Neural progenitor cell (in vitro differentiated cells): ENCODE data around the gene NINL. TPM values are rescaled to one million over a fixed set of nuclear protein-coding genes. Genes with fewer than 3 reads are reported as not detected.

Experiments
- DNase-seq: peaks from one replicate; pipeline ENCODE4 v3.0.0-alpha.2; 2016; ENCODE audit warnings: low spot score
- H2AFZ ChIP-seq: fragments of 200-600 bp; sonication (generic); replicated peaks from 2 replicates; pipeline ENCODE4 v1.6.1; 2016; ENCODE audit warnings: antibody characterized with exemption
- H3F3A ChIP-seq: fragments of 200-600 bp; sonication (generic); 2 replicates; pipeline ENCODE4 v1.6.1; 2016; ENCODE audit warnings: antibody characterized with exemption, low read depth
- H3K27ac ChIP-seq: fragments of 200-600 bp; sonication (generic); 2 replicates; pipeline ENCODE4 v1.5.1; 2016; ENCODE audit warnings: mild to moderate bottlenecking
- H3K27me3 ChIP-seq: fragments of 200-600 bp; sonication (generic); 2 replicates; pipeline ENCODE4 v1.6.1; 2016; ENCODE audit warnings: mild to moderate bottlenecking, moderate library complexity
- H3K36me3 ChIP-seq: fragments of 200-600 bp; sonication (generic); 2 replicates; pipeline ENCODE4 v1.5.1; 2016
- H3K4me1 ChIP-seq: fragments of 200-600 bp; sonication (generic); 2 replicates; pipeline ENCODE4 v1.6.1; 2016; ENCODE audit warnings: mixed run types
- H3K4me2 ChIP-seq: fragments of 200-600 bp; sonication (generic); 2 replicates; pipeline ENCODE4 v1.6.1; 2016
- H3K4me3 ChIP-seq: fragments of 200-600 bp; sonication (generic); 2 replicates; pipeline ENCODE4 v1.5.1; 2016
- H3K79me2 ChIP-seq: fragments of 200-600 bp; sonication (generic); 2 replicates; pipeline ENCODE4 v1.6.1; 2016; ENCODE audit warnings: low read depth
- H3K9ac ChIP-seq: fragments of 200-600 bp; sonication (generic); 2 replicates; pipeline ENCODE4 v1.6.1; 2016
- H3K9me3 ChIP-seq: fragments of 200-600 bp; sonication (generic); 2 replicates; pipeline ENCODE4 v1.5.1; 2016; ENCODE audit warnings: low read depth
- H4K20me1 ChIP-seq: fragments of 200-600 bp; sonication (generic); 2 replicates; pipeline ENCODE4 v1.6.1; 2016; ENCODE audit warnings: low read depth
- H3K27ac Mint-ChIP-seq: 3 replicates; pipeline ENCODE4 v1.8.0; 2021; ENCODE audit warnings: mixed read lengths
- H3K27me3 Mint-ChIP-seq: 2 replicates; pipeline ENCODE4 v1.8.0; 2022; ENCODE audit warnings: low read depth, mild to moderate bottlenecking, inconsistent platforms, moderate library complexity, mixed read lengths; ENCODE audit not compliant: insufficient read depth
- H3K36me3 Mint-ChIP-seq: 3 replicates; pipeline ENCODE4 v1.8.0; 2021; ENCODE audit warnings: mixed read lengths
- H3K4me1 Mint-ChIP-seq: 3 replicates; pipeline ENCODE4 v1.8.0; 2021; ENCODE audit warnings: mixed read lengths
- H3K4me3 Mint-ChIP-seq: 3 replicates; pipeline ENCODE4 v1.8.0; 2021; ENCODE audit warnings: mild to moderate bottlenecking, moderate library complexity, mixed read lengths
- H3K9me3 Mint-ChIP-seq: 3 replicates; pipeline ENCODE4 v1.8.0; 2020; ENCODE audit warnings: mixed read lengths
- EZH2 ChIP-seq: fragments of 200-600 bp; sonication (generic); IDR thresholded peaks from 2 replicates; pipeline ENCODE4 v1.6.1; 2017; ENCODE audit warnings: antibody characterized with exemption, mild to moderate bottlenecking, moderate library complexity
- EZH2phosphoT487 ChIP-seq: fragments of 200-600 bp; sonication (generic); IDR thresholded peaks from 2 replicates; pipeline ENCODE4 v1.6.1; 2017; ENCODE audit warnings: antibody characterized with exemption
- total RNA-seq: library from RNA; depleted of rRNA; stranded (reverse); fragments of >200 nt; gene quantifications from 2 replicates; pipeline ENCODE4 v1.2.3, GENCODE V29; 2015; ENCODE audit warnings: low replicate concordance
- TF ChIP-seq, protein P1 (sequence below): fragments of 200-600 bp; sonication (generic); IDR thresholded peaks from 2 replicates; pipeline ENCODE4 v1.5.1; 2017; ENCODE audit warnings: antibody characterized with exemption, mild to moderate bottlenecking

NINL gene
- total RNA-seq, 1 donor from 2014 or later, result 21.5 TPM

DNA sequence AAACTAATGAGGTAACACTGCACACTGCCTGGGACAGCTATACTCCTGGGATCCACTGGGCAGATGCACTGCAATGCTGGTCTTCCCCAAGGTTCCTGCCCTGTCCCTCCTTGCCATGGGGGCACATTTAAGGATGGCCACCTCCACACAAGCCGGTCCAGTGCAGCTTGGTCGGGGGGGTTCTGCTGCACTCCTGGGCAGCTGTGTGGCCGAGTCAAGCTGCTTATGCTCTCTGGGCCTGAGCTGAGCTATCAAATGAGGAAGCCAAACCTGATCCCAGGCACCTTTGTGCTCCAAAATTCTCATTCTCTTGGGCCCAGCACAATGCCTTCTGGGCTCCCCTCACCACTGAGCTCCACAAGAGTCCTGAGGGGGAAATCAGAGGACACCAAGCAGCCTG is 37.3 kb downstream of the NINL start:
- peaks cover 61% of the 10 kb centered on the region for H3K4me1 Mint-ChIP-seq
- no peak overlapping the region for H3K27ac ChIP-seq

DNA sequence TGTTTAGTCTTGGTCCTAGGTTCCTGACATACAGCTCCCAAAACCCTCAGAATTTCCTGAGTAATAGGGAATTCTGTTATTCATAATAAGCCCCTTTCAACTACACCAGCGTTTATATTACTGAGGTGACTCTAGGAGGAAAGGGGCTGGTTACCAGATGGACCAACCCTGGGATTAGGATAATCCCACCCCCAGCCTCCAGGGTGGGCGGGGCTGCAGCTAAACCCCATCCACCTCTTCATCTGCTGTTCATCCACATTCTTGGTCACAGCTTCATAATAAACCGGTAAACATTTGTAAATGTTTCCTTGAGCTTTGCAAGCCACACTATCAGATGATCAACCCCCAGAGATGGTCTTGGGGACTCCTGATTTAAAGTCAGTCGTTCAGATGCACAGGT is 38.3 kb downstream of the NINL start:
- DNase-seq, result no peak
- TF ChIP-seq, protein P1, sequence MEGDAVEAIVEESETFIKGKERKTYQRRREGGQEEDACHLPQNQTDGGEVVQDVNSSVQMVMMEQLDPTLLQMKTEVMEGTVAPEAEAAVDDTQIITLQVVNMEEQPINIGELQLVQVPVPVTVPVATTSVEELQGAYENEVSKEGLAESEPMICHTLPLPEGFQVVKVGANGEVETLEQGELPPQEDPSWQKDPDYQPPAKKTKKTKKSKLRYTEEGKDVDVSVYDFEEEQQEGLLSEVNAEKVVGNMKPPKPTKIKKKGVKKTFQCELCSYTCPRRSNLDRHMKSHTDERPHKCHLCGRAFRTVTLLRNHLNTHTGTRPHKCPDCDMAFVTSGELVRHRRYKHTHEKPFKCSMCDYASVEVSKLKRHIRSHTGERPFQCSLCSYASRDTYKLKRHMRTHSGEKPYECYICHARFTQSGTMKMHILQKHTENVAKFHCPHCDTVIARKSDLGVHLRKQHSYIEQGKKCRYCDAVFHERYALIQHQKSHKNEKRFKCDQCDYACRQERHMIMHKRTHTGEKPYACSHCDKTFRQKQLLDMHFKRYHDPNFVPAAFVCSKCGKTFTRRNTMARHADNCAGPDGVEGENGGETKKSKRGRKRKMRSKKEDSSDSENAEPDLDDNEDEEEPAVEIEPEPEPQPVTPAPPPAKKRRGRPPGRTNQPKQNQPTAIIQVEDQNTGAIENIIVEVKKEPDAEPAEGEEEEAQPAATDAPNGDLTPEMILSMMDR, result no peak
- TF ChIP-seq EZH2phosphoT487 (no peak), EZH2 (no peak)
- H3K27me3 Mint-ChIP-seq, result no peaks in the 10 kb centered on the region
- Histone ChIP-seq H3K36me3 (no peaks in the 10 kb centered on the region), H3K9ac (no peak overlapping the region), H3K27ac (no peak overlapping the region), H3K27me3 (no peaks in the 10 kb centered on the region), H2AFZ (no peak overlapping the region), H3K79me2 (peaks cover 26% of the 10 kb centered on the region), H3F3A (peaks cover 3% of the 10 kb centered on the region), H3K4me1 (peaks cover 35% of the 10 kb centered on the region), H3K9me3 (no peaks in the 10 kb centered on the region), H3K4me2 (no peak overlapping the region), H4K20me1 (peaks cover 66% of the 10 kb centered on the region), H3K4me3 (no peak overlapping the region)
- peaks cover 9% of the 10 kb centered on the region for H3K36me3 Mint-ChIP-seq
- H3K4me1 Mint-ChIP-seq, result peaks cover 59% of the 10 kb centered on the region
- peaks cover 4% of the 10 kb centered on the region for H3K9me3 Mint-ChIP-seq
- H3K27ac Mint-ChIP-seq, result no peak overlapping the region
- no peak overlapping the region for H3K4me3 Mint-ChIP-seq

More for the DNA sequence above, 37.3 kb downstream of the NINL start:
- Mint-ChIP-seq H3K27me3 (peaks cover 2% of the 10 kb centered on the region), H3K36me3 (peaks cover 9% of the 10 kb centered on the region), H3K9me3 (peaks cover 4% of the 10 kb centered on the region), H3K4me3 (no peak overlapping the region), H3K27ac (no peak overlapping the region)
- H3K27me3 ChIP-seq, result no peaks in the 10 kb centered on the region
- peaks cover 35% of the 10 kb centered on the region for H3K79me2 ChIP-seq
- H3K4me2 ChIP-seq, result no peak overlapping the region
- no peaks in the 10 kb centered on the region for H3F3A ChIP-seq
- peaks cover 35% of the 10 kb centered on the region for H3K4me1 ChIP-seq
- H2AFZ ChIP-seq, result no peak overlapping the region
- H3K4me3 ChIP-seq, result no peak overlapping the region
- no peak for DNase-seq
- TF ChIP-seq EZH2phosphoT487 (no peak), EZH2 (no peak)
- TF ChIP-seq, protein P1, result no peak
- no peaks in the 10 kb centered on the region for H3K9me3 ChIP-seq
- peaks cover 73% of the 10 kb centered on the region for H4K20me1 ChIP-seq
- no peak overlapping the region for H3K9ac ChIP-seq
- H3K36me3 ChIP-seq, result no peaks in the 10 kb centered on the region

DNA sequence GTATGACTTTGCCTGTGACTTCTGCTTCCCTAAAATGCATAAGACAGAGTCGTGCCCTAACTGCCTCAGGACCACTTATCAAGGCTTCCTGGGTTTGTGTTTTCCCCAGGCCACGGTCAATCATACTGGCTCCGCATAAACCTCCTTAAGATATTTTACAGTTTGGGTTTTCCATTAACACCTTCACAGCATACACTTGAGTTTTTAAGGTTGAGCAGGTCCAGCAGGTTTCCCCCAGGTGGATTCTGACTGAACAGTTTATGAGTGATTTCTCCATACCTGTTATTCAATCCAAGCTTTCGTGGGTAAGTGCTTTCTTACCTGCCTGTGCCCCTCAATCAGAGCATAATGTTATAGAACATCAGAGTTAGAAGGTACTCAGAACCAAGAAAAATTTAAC is 39.3 kb downstream of the NINL start:
- no peak overlapping the region for H3K27ac ChIP-seq
- no peaks in the 10 kb centered on the region for H3K27me3 ChIP-seq
- H3F3A ChIP-seq, result peaks cover 3% of the 10 kb centered on the region
- peaks cover 63% of the 10 kb centered on the region for H4K20me1 ChIP-seq
- H3K36me3 ChIP-seq, result no peaks in the 10 kb centered on the region
- DNase-seq, result no peak
- H3K4me1 ChIP-seq, result peaks cover 29% of the 10 kb centered on the region
- no peaks in the 10 kb centered on the region for H3K9me3 ChIP-seq
- H3K4me2 ChIP-seq, result no peak overlapping the region
- TF ChIP-seq EZH2phosphoT487, result no peak
- no peak for TF ChIP-seq EZH2
- TF ChIP-seq, protein P1, result no peak
- peaks cover 26% of the 10 kb centered on the region for H3K79me2 ChIP-seq
- no peak overlapping the region for H3K4me3 Mint-ChIP-seq
- no peaks in the 10 kb centered on the region for H3K27me3 Mint-ChIP-seq
- H3K36me3 Mint-ChIP-seq, result peaks cover 9% of the 10 kb centered on the region
- no peak overlapping the region for H3K27ac Mint-ChIP-seq
- peaks cover 4% of the 10 kb centered on the region for H3K9me3 Mint-ChIP-seq
- no peak overlapping the region for H3K9ac ChIP-seq
- no peak overlapping the region for H2AFZ ChIP-seq
- no peak overlapping the region for H3K4me3 ChIP-seq
- H3K4me1 Mint-ChIP-seq, result peaks cover 56% of the 10 kb centered on the region
